SK-N-SH (cell line): Measurements from ENCODE around the gene APOM. TPM values are rescaled to one million over a fixed set of nuclear protein-coding genes. Genes with fewer than 3 reads are reported as not detected.
A peak's percentile ranks its signal among the peaks of the same experiment; 100 is the strongest.

ENCODE experiments used
- CTCF ChIA-PET: fragments of 300-600, 350-600 bp; formaldehyde crosslinking; extraction: SDS; loops from one replicate; lab custom pipeline; 2021; lab: Yijun Ruan, JAX
- POLR2A ChIA-PET: fragments of 350-600 bp; sonication (Branson Sonifier 250); formaldehyde crosslinking; extraction: SDS; loops from one replicate; lab custom pipeline; 2020; ENCODE audit warnings: antibody characterized with exemption, inconsistent platforms; lab: Yijun Ruan, JAX
- DNase-seq: peaks from one replicate; pipeline ENCODE4 v3.0.0; 2012
- H2AFZ ChIP-seq: fragments of 200-600 bp; sonication (generic); 2 replicates; pipeline ENCODE4 v1.8.1; 2016; ENCODE audit warnings: antibody characterized with exemption, mild to moderate bottlenecking, low read depth
- H3F3A ChIP-seq: fragments of 200-600 bp; sonication (generic); replicated peaks from 2 replicates; pipeline ENCODE3; 2016; ENCODE audit warnings: antibody characterized with exemption, mild to moderate bottlenecking; ENCODE audit not compliant: insufficient read depth
- H3K27ac ChIP-seq, 2 experiments: fragments of 200-500 bp in 1 of 2; fragments of 200-600 bp in 1 of 2; sonication (Bioruptor generic) in 1 of 2; sonication (generic), shearing (Covaris generic) in 1 of 2; 2 replicates each; pipeline versions ENCODE4 v1.5.1 to v1.6.1; 2014 to 2016; ENCODE audit warnings: low read depth in 2 of 2, inconsistent platforms in 1 of 2, low read length in 1 of 2, mild to moderate bottlenecking in 1 of 2, mixed read lengths in 1 of 2
- H3K27me3 ChIP-seq: fragments of 200-600 bp; sonication (generic), shearing (Covaris generic); 2 replicates; pipeline ENCODE4 v1.6.1; 2016; ENCODE audit warnings: mixed run types; ENCODE audit not compliant: insufficient read depth
- H3K36me3 ChIP-seq, 2 experiments: fragments of 200-500 bp in 1 of 2; fragments of 200-600 bp in 1 of 2; sonication (Bioruptor generic) in 1 of 2; sonication (generic) in 1 of 2; replicated peaks in 1 of 2; 2 replicates each; pipeline versions ENCODE3 to v1.5.1; 2014 to 2016; ENCODE audit warnings: low read length in 1 of 2, mild to moderate bottlenecking in 1 of 2; ENCODE audit not compliant: insufficient read depth in 2 of 2, control insufficient read depth in 1 of 2
- H3K4me1 ChIP-seq, 2 experiments: fragments of 200-500 bp in 1 of 2; fragments of 200-600 bp in 1 of 2; sonication (Bioruptor generic) in 1 of 2; sonication (generic), shearing (Covaris generic) in 1 of 2; 2 replicates each; pipeline versions ENCODE4 v1.5.1 to v1.6.1; 2014 to 2016; ENCODE audit warnings: low read depth in 1 of 2, low read length in 1 of 2, mixed run types in 1 of 2; ENCODE audit not compliant: insufficient read depth in 2 of 2, control insufficient read depth in 1 of 2
- H3K4me2 ChIP-seq: fragments of 200-600 bp; sonication (generic), shearing (Covaris generic); 2 replicates; pipeline ENCODE4 v1.6.1; 2017; ENCODE audit warnings: mixed run types
- H3K4me3 ChIP-seq, 2 experiments: fragments of 200-500 bp in 1 of 2; fragments of 200-600 bp in 1 of 2; sonication (Bioruptor generic) in 1 of 2; sonication (generic), shearing (Covaris generic) in 1 of 2; 2 replicates each; pipeline versions ENCODE4 v1.5.1 to v1.8.1; 2014 to 2016; ENCODE audit warnings: low read depth in 2 of 2, inconsistent platforms in 1 of 2, low read length in 1 of 2, mild to moderate bottlenecking in 1 of 2, mixed read lengths in 1 of 2, moderate library complexity in 1 of 2
- H3K79me2 ChIP-seq: fragments of 200-600 bp; sonication (generic); 2 replicates; pipeline ENCODE4 v1.8.1; 2017; ENCODE audit warnings: mild to moderate bottlenecking; ENCODE audit not compliant: insufficient read depth
- H3K9ac ChIP-seq: fragments of 200-600 bp; sonication (generic); 2 replicates; pipeline ENCODE4 v1.6.1; 2017; ENCODE audit warnings: mixed run types
- H3K9me2 ChIP-seq: fragments of 200-600 bp; sonication (generic); 2 replicates; pipeline ENCODE4 v1.6.1; 2017; ENCODE audit warnings: mixed run types
- H3K9me3 ChIP-seq: fragments of 200-600 bp; sonication (generic); 2 replicates; pipeline ENCODE4 v1.6.1; 2017; ENCODE audit warnings: mixed run types, mild to moderate bottlenecking, moderate library complexity
- H4K20me1 ChIP-seq: fragments of 200-600 bp; sonication (generic); 2 replicates; pipeline ENCODE4 v1.6.1; 2017; ENCODE audit warnings: mild to moderate bottlenecking, mixed run types; ENCODE audit not compliant: insufficient read depth
- ELF1 ChIP-seq: IDR thresholded peaks from 2 replicates; pipeline ENCODE4 v1.4.0; 2012
- EP300 ChIP-seq, 2 experiments: IDR thresholded peaks; 2 replicates each; pipeline versions ENCODE4 v1.4.0 to v1.6.1; 2012; ENCODE audit warnings: borderline replicate concordance in 1 of 2, low read depth in 1 of 2, low read length in 1 of 2
- EZH2phosphoT487 ChIP-seq: fragments of 200-600 bp; sonication (generic); IDR thresholded peaks from 2 replicates; pipeline ENCODE4 v1.6.1; 2017; ENCODE audit warnings: low read depth, mixed run types, mild to moderate bottlenecking, antibody characterized with exemption, moderate library complexity, borderline replicate concordance
- MEF2A ChIP-seq: IDR thresholded peaks from 2 replicates; pipeline ENCODE4 v1.4.0; 2012; ENCODE audit warnings: low read depth, borderline replicate concordance
- POLR2AphosphoS5 ChIP-seq: IDR thresholded peaks from 2 replicates; pipeline ENCODE4 v1.6.1; 2012; ENCODE audit warnings: low read depth, low read length
- RAD21 ChIP-seq: IDR thresholded peaks from 2 replicates; pipeline ENCODE4 v1.6.1; 2012; ENCODE audit warnings: mild to moderate bottlenecking, low read length
- RCOR1 ChIP-seq: fragments of 150-350 bp; IDR thresholded peaks from 2 replicates; pipeline ENCODE4 v1.6.1; 2017; ENCODE audit warnings: antibody characterized with exemption, low read length
- RFX5 ChIP-seq: IDR thresholded peaks from 2 replicates; pipeline ENCODE4 v1.6.1; 2012; ENCODE audit warnings: mild to moderate bottlenecking, improper control_type of control experiment, low read length
- RXRA ChIP-seq: IDR thresholded peaks from 2 replicates; pipeline ENCODE4 v1.4.0; 2012; ENCODE audit warnings: low read depth, mild to moderate bottlenecking, borderline replicate concordance
- SMC3 ChIP-seq: IDR thresholded peaks from 2 replicates; pipeline ENCODE4 v1.6.1; 2012; ENCODE audit warnings: low read depth, low read length, improper control_type of control experiment
- TCF12 ChIP-seq: IDR thresholded peaks from 2 replicates; pipeline ENCODE4 v1.4.0; 2012
- TEAD4 ChIP-seq: IDR thresholded peaks from 2 replicates; pipeline ENCODE4 v1.4.0; 2012; ENCODE audit warnings: mild to moderate bottlenecking, borderline replicate concordance; ENCODE audit not compliant: insufficient read depth
- USF1 ChIP-seq: IDR thresholded peaks from 2 replicates; pipeline ENCODE4 v1.4.0; 2012; ENCODE audit warnings: low read depth, borderline replicate concordance
- YY1 ChIP-seq: IDR thresholded peaks from 2 replicates; pipeline ENCODE4 v1.4.0; 2012; ENCODE audit warnings: low read depth, mild to moderate bottlenecking
- WGBS: methylation state at CpG from one replicate; pipeline ENCODE4 v1.1.6; 2017; ENCODE audit warnings: low lambda C conversion rate; 5-methylcytosine and 5-hydroxymethylcytosine counted together
- polyA plus RNA-seq, 3 experiments: library from polyadenylated mRNA; depleted of rRNA; stranded (reverse); fragments of >200 nt; gene quantifications; 2 replicates each; pipeline ENCODE4 v1.2.3, GENCODE V29; 2012
- TF ChIP-seq, protein P1 (sequence below): fragments of 150-350 bp; IDR thresholded peaks from 2 replicates; pipeline ENCODE4 v1.6.1; 2017; ENCODE audit warnings: antibody characterized with exemption, low read length, low read depth, borderline replicate concordance
- TF ChIP-seq, protein P2 (sequence below): IDR thresholded peaks from 2 replicates; pipeline ENCODE4; 2012
- TF ChIP-seq, protein P3 (sequence below): IDR thresholded peaks from 2 replicates; pipeline ENCODE4 v1.4.0; 2012; ENCODE audit warnings: low read depth, borderline replicate concordance

Gene APOM
- polyA plus RNA-seq, 1 of the 3 experiments (the other 2 are of a cell fraction), result 6.8 TPM

GRCh38 chr6:31677955-31678354 is 22.3 kb downstream of the APOM start:
- 69% methylated on average over 8 of the region's 8 CpGs for WGBS
- H3K9ac ChIP-seq, result no peak overlapping the region
- CTCF ChIA-PET, result interaction anchor here (2.1 kb wide), 1 partner anchor 152 kb away, joined by 9 read pairs; no protein-coding TSS in a partner anchor

DNA sequence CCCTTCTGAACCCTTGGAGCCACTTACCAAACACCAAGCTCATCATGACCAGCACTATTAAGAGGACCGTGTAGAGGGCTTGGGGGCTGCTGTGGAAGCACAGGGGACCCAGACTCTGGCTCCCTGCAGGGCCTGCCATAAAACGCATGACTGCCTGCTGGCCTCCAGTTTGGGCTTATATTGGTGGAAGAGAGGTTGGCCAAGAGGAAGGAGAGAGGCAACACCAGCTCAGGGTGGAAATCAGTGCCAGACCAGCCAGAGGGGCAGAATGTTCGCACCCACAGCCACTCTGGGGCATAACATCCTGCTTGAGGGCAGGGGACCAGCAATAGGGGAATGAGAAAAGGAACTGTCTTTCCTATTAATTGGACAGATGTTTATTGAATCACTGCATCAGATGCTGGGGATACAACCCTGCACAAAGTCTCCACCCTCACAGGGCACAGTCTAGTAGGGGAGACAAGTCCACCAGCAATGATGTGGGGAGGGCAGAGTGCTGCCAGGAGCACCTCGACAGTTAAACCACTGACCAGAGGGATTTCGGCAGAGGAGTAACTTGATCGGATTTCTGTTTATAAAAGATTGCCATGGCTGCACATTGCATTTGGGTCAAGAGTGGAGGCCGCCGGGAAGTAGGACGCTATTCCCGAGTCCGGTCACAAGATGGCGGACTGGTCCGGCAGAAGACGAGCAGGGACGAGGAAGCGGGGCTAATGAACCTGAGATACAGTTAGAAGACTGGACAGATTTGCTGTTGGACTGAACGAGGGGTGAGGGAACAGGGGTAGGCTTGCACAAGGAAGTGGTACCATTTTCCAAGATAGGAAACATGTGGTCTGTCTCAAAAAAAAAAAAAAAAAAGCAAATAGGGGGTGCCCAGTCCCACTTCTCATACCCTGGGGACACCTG is 24.8 kb downstream of the APOM start, which contains the start of gene LY6G5C:
LY6G5C (minus strand) TSS at position 842 of the 909 bp plus-strand sequence; CDS start at position 148, 694 bp downstream.
- ChIA-PET CTCF (interaction anchor here (0.6 to 3.2 kb wide), 27 partner anchors 9 to 371 kb away, joined by 3 to 29 read pairs (median 4); partner anchors contain the start of genes GPANK1, LY6G5B, MSH5 and NEU1), POLR2A (interaction anchor here (0.7 kb wide), 1 partner anchor 220 kb away, joined by 3 read pairs; no protein-coding TSS in a partner anchor)
- 11% methylated on average over 17 of the region's 17 CpGs for WGBS
- Histone ChIP-seq H3K9ac (no peak within 1 kb of the TSS), H4K20me1 (no peaks in the 10 kb centered on the region), H3K4me3 (peak within 1 kb of the TSS in 1 of 2 experiments; percentile 31; a peak in 1 of 4 replicates), H2AFZ (peak within 1 kb of the TSS; percentile 85), H3K9me3 (no peaks in the 10 kb centered on the region), H3K27ac (peak within 1 kb of the TSS in 1 of 2 experiments; percentile 31; a peak in 1 of 4 replicates), H3K4me1 (peaks cover 3 to 7% of the 10 kb centered on the region in 2 experiments; a peak in 2 of 4 replicates), H3F3A (peaks cover 2% of the 10 kb centered on the region), H3K4me2 (peak within 1 kb of the TSS; percentile 46), H3K27me3 (no peaks in the 10 kb centered on the region), H3K36me3 (no peaks in the 10 kb centered on the region), H3K79me2 (no peaks in the 10 kb centered on the region), H3K9me2 (no peaks in the 10 kb centered on the region)
- DNase-seq, result peak; percentile 88
- TF ChIP-seq YY1, result 0 out of 2 replicates have a peak, but pooled peaks have one; percentile 22
- TF ChIP-seq, protein P1, sequence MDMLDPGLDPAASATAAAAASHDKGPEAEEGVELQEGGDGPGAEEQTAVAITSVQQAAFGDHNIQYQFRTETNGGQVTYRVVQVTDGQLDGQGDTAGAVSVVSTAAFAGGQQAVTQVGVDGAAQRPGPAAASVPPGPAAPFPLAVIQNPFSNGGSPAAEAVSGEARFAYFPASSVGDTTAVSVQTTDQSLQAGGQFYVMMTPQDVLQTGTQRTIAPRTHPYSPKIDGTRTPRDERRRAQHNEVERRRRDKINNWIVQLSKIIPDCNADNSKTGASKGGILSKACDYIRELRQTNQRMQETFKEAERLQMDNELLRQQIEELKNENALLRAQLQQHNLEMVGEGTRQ, result no peak
- TF ChIP-seq, protein P2, sequence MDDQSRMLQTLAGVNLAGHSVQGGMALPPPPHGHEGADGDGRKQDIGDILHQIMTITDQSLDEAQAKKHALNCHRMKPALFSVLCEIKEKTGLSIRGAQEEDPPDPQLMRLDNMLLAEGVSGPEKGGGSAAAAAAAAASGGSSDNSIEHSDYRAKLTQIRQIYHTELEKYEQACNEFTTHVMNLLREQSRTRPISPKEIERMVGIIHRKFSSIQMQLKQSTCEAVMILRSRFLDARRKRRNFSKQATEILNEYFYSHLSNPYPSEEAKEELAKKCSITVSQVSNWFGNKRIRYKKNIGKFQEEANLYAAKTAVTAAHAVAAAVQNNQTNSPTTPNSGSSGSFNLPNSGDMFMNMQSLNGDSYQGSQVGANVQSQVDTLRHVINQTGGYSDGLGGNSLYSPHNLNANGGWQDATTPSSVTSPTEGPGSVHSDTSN, result no peak
- TF ChIP-seq EP300 (IDR thresholded peaks at IDR 0.05; ENCODE audit: borderline replicate concordance in 1 of 2, low read depth in 1 of 2, low read length in 1 of 2), result no peak
- no peak for TF ChIP-seq MEF2A
- no peak for TF ChIP-seq TCF12
- no peak for TF ChIP-seq EZH2phosphoT487
- TF ChIP-seq RAD21, result peak; percentile 96
- no peak for TF ChIP-seq RXRA
- TF ChIP-seq SMC3, result peak; percentile 91
- no peak for TF ChIP-seq RCOR1
- TF ChIP-seq POLR2AphosphoS5, result no peak
- no peak for TF ChIP-seq ELF1

More at GRCh38 chr6:31677955-31678354, 22.3 kb downstream of the APOM start:
- Histone ChIP-seq H3K27ac (no peak overlapping the region), H3K4me1 (peaks cover 3 to 7% of the 10 kb centered on the region in 2 experiments; a peak in 2 of 4 replicates), H3K9me3 (no peaks in the 10 kb centered on the region), H3K27me3 (no peaks in the 10 kb centered on the region), H3K79me2 (no peaks in the 10 kb centered on the region), H3K36me3 (peaks cover 0 to 3% of the 10 kb centered on the region in 2 experiments), H4K20me1 (no peaks in the 10 kb centered on the region), H2AFZ (no peak overlapping the region), H3K9me2 (no peaks in the 10 kb centered on the region), H3K4me3 (no peak overlapping the region), H3F3A (peaks cover 12% of the 10 kb centered on the region), H3K4me2 (no peak overlapping the region)
- POLR2A ChIA-PET, result no interaction called here
- TF ChIP-seq EP300 (IDR thresholded peaks at IDR 0.05; ENCODE audit: borderline replicate concordance in 1 of 2, low read depth in 1 of 2, low read length in 1 of 2) (no peak), USF1 (no peak), TEAD4 (no peak), TCF12 (no peak), RFX5 (no peak)
- TF ChIP-seq, protein P3, sequence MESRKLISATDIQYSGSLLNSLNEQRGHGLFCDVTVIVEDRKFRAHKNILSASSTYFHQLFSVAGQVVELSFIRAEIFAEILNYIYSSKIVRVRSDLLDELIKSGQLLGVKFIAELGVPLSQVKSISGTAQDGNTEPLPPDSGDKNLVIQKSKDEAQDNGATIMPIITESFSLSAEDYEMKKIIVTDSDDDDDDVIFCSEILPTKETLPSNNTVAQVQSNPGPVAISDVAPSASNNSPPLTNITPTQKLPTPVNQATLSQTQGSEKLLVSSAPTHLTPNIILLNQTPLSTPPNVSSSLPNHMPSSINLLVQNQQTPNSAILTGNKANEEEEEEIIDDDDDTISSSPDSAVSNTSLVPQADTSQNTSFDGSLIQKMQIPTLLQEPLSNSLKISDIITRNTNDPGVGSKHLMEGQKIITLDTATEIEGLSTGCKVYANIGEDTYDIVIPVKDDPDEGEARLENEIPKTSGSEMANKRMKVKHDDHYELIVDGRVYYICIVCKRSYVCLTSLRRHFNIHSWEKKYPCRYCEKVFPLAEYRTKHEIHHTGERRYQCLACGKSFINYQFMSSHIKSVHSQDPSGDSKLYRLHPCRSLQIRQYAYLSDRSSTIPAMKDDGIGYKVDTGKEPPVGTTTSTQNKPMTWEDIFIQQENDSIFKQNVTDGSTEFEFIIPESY, result no peak
- no peak for DNase-seq
